ENCODE data around the gene TSEN15.

DNA sequence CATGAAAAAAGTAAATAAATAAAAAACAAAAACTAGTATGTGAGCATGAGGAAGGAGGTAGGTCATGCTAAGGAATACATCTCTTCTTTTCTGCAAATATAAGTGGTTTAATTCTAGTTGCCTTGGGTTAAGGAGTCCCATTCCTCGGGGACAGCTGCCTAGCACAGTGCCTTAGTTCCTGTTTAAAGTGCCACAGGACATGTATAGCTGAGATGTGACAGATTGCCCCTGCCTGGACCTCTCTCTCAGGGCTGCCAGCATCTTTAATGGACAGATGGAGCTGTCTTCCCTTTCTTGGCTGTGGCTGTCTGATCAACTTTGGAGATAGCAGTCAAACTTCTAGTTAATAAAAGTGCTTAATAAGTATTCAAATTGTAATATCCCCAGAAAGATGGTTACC lies 50.0 kb downstream of the TSEN15 start:
- TF ChIP-seq POLR2A (IDR thresholded peaks at IDR 0.05) (no peak), POLR2AphosphoS5 (IDR thresholded peaks at IDR 0.05) (no peak)
- TF ChIP-seq, protein P1, sequence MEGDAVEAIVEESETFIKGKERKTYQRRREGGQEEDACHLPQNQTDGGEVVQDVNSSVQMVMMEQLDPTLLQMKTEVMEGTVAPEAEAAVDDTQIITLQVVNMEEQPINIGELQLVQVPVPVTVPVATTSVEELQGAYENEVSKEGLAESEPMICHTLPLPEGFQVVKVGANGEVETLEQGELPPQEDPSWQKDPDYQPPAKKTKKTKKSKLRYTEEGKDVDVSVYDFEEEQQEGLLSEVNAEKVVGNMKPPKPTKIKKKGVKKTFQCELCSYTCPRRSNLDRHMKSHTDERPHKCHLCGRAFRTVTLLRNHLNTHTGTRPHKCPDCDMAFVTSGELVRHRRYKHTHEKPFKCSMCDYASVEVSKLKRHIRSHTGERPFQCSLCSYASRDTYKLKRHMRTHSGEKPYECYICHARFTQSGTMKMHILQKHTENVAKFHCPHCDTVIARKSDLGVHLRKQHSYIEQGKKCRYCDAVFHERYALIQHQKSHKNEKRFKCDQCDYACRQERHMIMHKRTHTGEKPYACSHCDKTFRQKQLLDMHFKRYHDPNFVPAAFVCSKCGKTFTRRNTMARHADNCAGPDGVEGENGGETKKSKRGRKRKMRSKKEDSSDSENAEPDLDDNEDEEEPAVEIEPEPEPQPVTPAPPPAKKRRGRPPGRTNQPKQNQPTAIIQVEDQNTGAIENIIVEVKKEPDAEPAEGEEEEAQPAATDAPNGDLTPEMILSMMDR (IDR thresholded peaks at IDR 0.05): no peak
